ENCODE measurements around the gene TBCK. TPM values are rescaled to one million over a fixed set of nuclear protein-coding genes. Genes with fewer than 3 reads are reported as not detected.

The TBCK gene
- total RNA-seq, 2 experiments from 2014 or later = 46.5 to 46.9 TPM

DNA sequence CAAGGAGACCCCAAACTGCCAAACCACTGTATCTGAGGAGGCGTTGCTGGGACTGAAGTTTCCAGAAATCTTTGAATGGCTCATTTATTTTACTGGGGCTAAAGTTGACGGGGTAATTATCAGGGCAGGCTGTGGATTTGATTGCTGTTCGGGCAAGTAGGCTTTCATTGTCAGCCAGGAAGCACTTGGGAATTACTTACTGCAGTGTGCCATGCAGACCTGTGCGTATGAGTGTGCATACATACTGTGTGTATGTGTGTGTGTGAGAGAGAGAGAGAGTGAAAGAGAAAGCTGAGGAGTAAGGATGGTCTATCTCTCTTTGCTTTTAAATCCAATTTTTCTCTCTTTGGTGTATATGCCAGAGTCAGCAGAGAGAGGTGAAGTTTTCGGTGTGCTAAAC lies 298.0 kb downstream of the TBCK start:
- no peaks in the 10 kb centered on the region for H4K20me1 ChIP-seq (ENCODE audit: insufficient read depth, low read length)
- intact Hi-C loops (cut with micrococcal nuclease; ENCODE audit: unreplicated experiment) = no loop called here
- H3K9me3 ChIP-seq (ENCODE audit: low read length) = no peaks in the 10 kb centered on the region
- ChIA-PET POLR2A (no interaction called here), CTCF (ENCODE audit: unreplicated experiment) (no interaction called here)
- no peaks in the 10 kb centered on the region for H3K9me2 ChIP-seq (ENCODE audit: insufficient read depth, low read length)
- no peaks in the 10 kb centered on the region for H3K79me2 ChIP-seq (ENCODE audit: insufficient read depth, low read depth, low read length)
- no peak overlapping the region for H3K27ac ChIP-seq (ENCODE audit: low read depth, low read length, poor library complexity, severe bottlenecking)
- no peak for DNase-seq (ENCODE audit: low spot score)
- H3K36me3 ChIP-seq (ENCODE audit: insufficient read depth, low read length) = no peaks in the 10 kb centered on the region
- H3K4me2 ChIP-seq (ENCODE audit: low read length) = no peak overlapping the region
- no peaks in the 10 kb centered on the region for H3K4me1 ChIP-seq (ENCODE audit: insufficient read depth, low read length, poor library complexity, severe bottlenecking)
- H2AFZ ChIP-seq (ENCODE audit: low read length) = no peak overlapping the region
- no peak overlapping the region for H3K4me3 ChIP-seq (ENCODE audit: low read depth, low read length, poor library complexity, severe bottlenecking)
- no peak for TF ChIP-seq EZH2phosphoT487 (IDR thresholded peaks at IDR 0.05; ENCODE audit: borderline replicate concordance, low read depth, low read length)
- TF ChIP-seq, protein P1, sequence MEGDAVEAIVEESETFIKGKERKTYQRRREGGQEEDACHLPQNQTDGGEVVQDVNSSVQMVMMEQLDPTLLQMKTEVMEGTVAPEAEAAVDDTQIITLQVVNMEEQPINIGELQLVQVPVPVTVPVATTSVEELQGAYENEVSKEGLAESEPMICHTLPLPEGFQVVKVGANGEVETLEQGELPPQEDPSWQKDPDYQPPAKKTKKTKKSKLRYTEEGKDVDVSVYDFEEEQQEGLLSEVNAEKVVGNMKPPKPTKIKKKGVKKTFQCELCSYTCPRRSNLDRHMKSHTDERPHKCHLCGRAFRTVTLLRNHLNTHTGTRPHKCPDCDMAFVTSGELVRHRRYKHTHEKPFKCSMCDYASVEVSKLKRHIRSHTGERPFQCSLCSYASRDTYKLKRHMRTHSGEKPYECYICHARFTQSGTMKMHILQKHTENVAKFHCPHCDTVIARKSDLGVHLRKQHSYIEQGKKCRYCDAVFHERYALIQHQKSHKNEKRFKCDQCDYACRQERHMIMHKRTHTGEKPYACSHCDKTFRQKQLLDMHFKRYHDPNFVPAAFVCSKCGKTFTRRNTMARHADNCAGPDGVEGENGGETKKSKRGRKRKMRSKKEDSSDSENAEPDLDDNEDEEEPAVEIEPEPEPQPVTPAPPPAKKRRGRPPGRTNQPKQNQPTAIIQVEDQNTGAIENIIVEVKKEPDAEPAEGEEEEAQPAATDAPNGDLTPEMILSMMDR (conservative IDR thresholded peaks at IDR 0.05; ENCODE audit: low read length) = no peak
- BruUV-seq (replicated peaks) = no TSS peak

DNA sequence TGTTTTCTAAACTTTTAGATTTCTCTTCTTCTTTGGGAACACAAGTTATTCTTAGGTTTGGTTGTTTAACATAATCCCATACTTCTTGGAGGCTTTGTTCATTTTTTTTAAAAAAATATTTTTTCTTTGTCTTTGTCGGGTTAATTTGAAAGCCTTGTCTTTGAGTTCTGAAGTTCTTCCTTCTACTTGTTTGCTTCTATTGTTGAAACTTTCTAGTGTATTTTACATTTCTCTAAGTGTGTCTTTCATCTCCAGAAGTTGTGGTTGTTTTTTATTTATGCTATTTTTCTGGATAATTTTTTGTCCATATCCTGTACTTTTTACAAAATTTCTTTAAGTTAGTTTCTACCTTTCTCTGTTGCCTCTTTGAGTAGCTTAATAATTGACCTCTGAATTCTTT lies 304.6 kb downstream of the TBCK start:
- Histone ChIP-seq H3K27ac (ENCODE audit: low read depth, low read length, poor library complexity, severe bottlenecking) (no peak overlapping the region), H3K79me2 (ENCODE audit: insufficient read depth, low read depth, low read length) (no peaks in the 10 kb centered on the region), H3K36me3 (ENCODE audit: insufficient read depth, low read length) (no peaks in the 10 kb centered on the region), H2AFZ (ENCODE audit: low read length) (no peak overlapping the region), H3K9me2 (ENCODE audit: insufficient read depth, low read length) (no peaks in the 10 kb centered on the region), H4K20me1 (ENCODE audit: insufficient read depth, low read length) (no peaks in the 10 kb centered on the region), H3K4me2 (ENCODE audit: low read length) (no peak overlapping the region), H3K9me3 (ENCODE audit: low read length) (no peaks in the 10 kb centered on the region), H3K4me3 (ENCODE audit: low read depth, low read length, poor library complexity, severe bottlenecking) (no peak overlapping the region), H3K4me1 (ENCODE audit: insufficient read depth, low read length, poor library complexity, severe bottlenecking) (no peaks in the 10 kb centered on the region)
- CTCF ChIA-PET (ENCODE audit: unreplicated experiment) = no interaction called here
- POLR2A ChIA-PET = interaction anchor here (1.0 kb wide), 1 partner anchor 21 kb away, joined by 3 read pairs; no protein-coding TSS in a partner anchor
- intact Hi-C loops (cut with micrococcal nuclease; ENCODE audit: unreplicated experiment) = no loop called here
- TF ChIP-seq, protein P1 (conservative IDR thresholded peaks at IDR 0.05; ENCODE audit: low read length) = no peak
- no peak for TF ChIP-seq EZH2phosphoT487 (IDR thresholded peaks at IDR 0.05; ENCODE audit: borderline replicate concordance, low read depth, low read length)
- BruUV-seq (replicated peaks) = no TSS peak
- DNase-seq (ENCODE audit: low spot score) = no peak

DNA sequence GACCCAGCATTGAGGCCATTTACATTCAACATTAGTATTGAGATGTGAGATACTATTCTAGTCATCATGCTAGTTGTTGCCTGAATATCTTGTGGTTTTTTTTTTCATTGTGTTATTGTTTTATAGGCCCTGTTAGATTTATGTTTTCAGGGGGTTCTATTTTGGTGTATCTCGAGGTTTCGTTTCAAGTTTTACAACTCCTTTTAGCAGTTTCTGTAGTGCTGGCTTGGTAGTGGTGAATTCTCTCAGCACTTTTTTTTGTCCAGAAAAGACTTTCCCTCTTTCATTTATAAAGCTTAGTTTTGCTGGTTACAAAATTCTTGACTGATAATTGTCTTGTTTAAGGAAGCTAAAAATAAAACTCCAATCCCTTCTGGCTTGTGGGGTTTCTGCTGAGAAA lies 305.2 kb downstream of the TBCK start:
- DNase-seq (ENCODE audit: low spot score) = no peak

More for the DNA sequence above, 305.2 kb downstream of the TBCK start:
- Histone ChIP-seq H3K27ac (ENCODE audit: low read depth, low read length, poor library complexity, severe bottlenecking) (no peak overlapping the region), H3K79me2 (ENCODE audit: insufficient read depth, low read depth, low read length) (no peaks in the 10 kb centered on the region), H3K4me1 (ENCODE audit: insufficient read depth, low read length, poor library complexity, severe bottlenecking) (no peaks in the 10 kb centered on the region), H3K4me3 (ENCODE audit: low read depth, low read length, poor library complexity, severe bottlenecking) (no peak overlapping the region), H2AFZ (ENCODE audit: low read length) (no peak overlapping the region), H3K9me2 (ENCODE audit: insufficient read depth, low read length) (no peaks in the 10 kb centered on the region), H3K36me3 (ENCODE audit: insufficient read depth, low read length) (no peaks in the 10 kb centered on the region), H3K9me3 (ENCODE audit: low read length) (no peaks in the 10 kb centered on the region), H4K20me1 (ENCODE audit: insufficient read depth, low read length) (no peaks in the 10 kb centered on the region), H3K4me2 (ENCODE audit: low read length) (no peak overlapping the region)
- POLR2A ChIA-PET = interaction anchor here (0.7 to 1.0 kb wide), 2 partner anchors 9 to 22 kb away, joined by 3 read pairs; no protein-coding TSS in a partner anchor
- CTCF ChIA-PET (ENCODE audit: unreplicated experiment) = no interaction called here
- intact Hi-C loops (cut with micrococcal nuclease; ENCODE audit: unreplicated experiment) = no loop called here
- TF ChIP-seq, protein P1 (conservative IDR thresholded peaks at IDR 0.05; ENCODE audit: low read length) = no peak
- TF ChIP-seq EZH2phosphoT487 (IDR thresholded peaks at IDR 0.05; ENCODE audit: borderline replicate concordance, low read depth, low read length) = no peak
- BruUV-seq (replicated peaks) = no TSS peak

Measured in OCI-LY7 (cell line).